Tibial artery (tissue), 4 donors: ENCODE data around the gene RNF222.
"Not testable (repeated sequence)": the region's sequence is repeated elsewhere in the genome, so short reads cannot be mapped to it uniquely, and the experiment has no call there.

ENCODE experiments used
- DNase-seq, 2 donors: peaks; one replicate each; pipeline ENCODE4 v3.0.0-alpha.2; 2019
- H3K27ac ChIP-seq, 2 donors: fragments of 200-600 bp; sonication (generic) in 1 of 2; 1 replicate in 1 of 2; 2 replicates in 1 of 2; pipeline ENCODE4 v1.5.1; 2018 to 2019; ENCODE audit warnings: mild to moderate bottlenecking in 1 of 2
- H3K27me3 ChIP-seq, 2 donors: fragments of 200-600 bp; sonication (generic) in 1 of 2; one replicate each; pipeline versions ENCODE4 v1.5.1 to v1.6.0; 2016 to 2019
- H3K36me3 ChIP-seq, 3 donors: fragments of 200-600 bp; sonication (generic) in 2 of 3; one replicate each; pipeline ENCODE4 v1.5.1; 2016 to 2019; ENCODE audit warnings: mild to moderate bottlenecking in 2 of 3
- H3K4me1 ChIP-seq, 4 donors: fragments of 200-600 bp; sonication (generic) in 2 of 4; 1 replicate in 3 of 4; 2 replicates in 1 of 4; pipeline ENCODE4 v1.5.1; 2016 to 2019
- H3K4me3 ChIP-seq, 2 donors: fragments of 200-600 bp; sonication (generic) in 1 of 2; 1 replicate in 1 of 2; 2 replicates in 1 of 2; pipeline ENCODE4 v1.5.1; 2018 to 2019; ENCODE audit warnings: mild to moderate bottlenecking in 2 of 2
- H3K9me3 ChIP-seq, 3 donors: fragments of 200-600 bp; sonication (generic) in 1 of 3; one replicate each; pipeline ENCODE4 v1.5.1; 2016 to 2019
- intact Hi-C: fragments of 100-400 bp; cut with DNase I; formaldehyde crosslinking; loops from one replicate; pipeline ENCODE4 v1.15.0; 2023; ENCODE audit warnings: low total_unique reads
- TF ChIP-seq, protein P1 (sequence below), 2 experiments: fragments of 200-600 bp in 1 of 2; fragments of 450-650 bp in 1 of 2; IDR thresholded peaks; one replicate each; pipeline ENCODE4 v1.5.1; 2017 to 2019; ENCODE audit warnings: antibody characterized with exemption in 2 of 2, mild to moderate bottlenecking in 1 of 2, moderate library complexity in 1 of 2

The RNF222 gene

DNA sequence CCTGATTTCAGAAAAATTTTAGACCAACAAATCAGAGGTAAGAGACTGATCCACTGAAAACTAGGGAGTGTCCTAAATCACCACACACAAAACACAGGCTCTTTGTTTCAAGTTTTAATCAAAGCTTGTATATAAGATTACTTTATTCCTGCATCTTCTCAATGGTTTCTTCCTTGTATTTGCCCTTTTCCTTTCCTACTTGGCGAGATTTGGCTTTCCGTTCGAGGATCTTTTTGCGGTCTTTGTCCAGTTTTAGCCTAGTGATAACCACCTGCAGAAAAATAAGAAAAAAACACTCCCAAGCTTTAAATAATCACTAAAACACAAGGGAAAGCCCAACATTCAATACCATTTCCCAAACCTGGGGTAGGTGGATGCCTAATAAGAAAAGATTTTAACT lies 20.2 kb downstream of the RNF222 start:
- H3K4me3 ChIP-seq = no peak overlapping the region
- H3K27ac ChIP-seq = no peak overlapping the region
- intact Hi-C loops = no loop called here
- DNase-seq = no peak
- no peaks in the 10 kb centered on the region for H3K9me3 ChIP-seq
- TF ChIP-seq, protein P1, sequence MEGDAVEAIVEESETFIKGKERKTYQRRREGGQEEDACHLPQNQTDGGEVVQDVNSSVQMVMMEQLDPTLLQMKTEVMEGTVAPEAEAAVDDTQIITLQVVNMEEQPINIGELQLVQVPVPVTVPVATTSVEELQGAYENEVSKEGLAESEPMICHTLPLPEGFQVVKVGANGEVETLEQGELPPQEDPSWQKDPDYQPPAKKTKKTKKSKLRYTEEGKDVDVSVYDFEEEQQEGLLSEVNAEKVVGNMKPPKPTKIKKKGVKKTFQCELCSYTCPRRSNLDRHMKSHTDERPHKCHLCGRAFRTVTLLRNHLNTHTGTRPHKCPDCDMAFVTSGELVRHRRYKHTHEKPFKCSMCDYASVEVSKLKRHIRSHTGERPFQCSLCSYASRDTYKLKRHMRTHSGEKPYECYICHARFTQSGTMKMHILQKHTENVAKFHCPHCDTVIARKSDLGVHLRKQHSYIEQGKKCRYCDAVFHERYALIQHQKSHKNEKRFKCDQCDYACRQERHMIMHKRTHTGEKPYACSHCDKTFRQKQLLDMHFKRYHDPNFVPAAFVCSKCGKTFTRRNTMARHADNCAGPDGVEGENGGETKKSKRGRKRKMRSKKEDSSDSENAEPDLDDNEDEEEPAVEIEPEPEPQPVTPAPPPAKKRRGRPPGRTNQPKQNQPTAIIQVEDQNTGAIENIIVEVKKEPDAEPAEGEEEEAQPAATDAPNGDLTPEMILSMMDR (IDR thresholded peaks at IDR 0.05) = no peak
- H3K4me1 ChIP-seq = peaks cover 0 to 42% (median 32%) of the 10 kb centered on the region in 4 donors
- peaks cover 38 to 50% (median 44%) of the 10 kb centered on the region in 3 donors for H3K36me3 ChIP-seq
- no peaks in the 10 kb centered on the region for H3K27me3 ChIP-seq

DNA sequence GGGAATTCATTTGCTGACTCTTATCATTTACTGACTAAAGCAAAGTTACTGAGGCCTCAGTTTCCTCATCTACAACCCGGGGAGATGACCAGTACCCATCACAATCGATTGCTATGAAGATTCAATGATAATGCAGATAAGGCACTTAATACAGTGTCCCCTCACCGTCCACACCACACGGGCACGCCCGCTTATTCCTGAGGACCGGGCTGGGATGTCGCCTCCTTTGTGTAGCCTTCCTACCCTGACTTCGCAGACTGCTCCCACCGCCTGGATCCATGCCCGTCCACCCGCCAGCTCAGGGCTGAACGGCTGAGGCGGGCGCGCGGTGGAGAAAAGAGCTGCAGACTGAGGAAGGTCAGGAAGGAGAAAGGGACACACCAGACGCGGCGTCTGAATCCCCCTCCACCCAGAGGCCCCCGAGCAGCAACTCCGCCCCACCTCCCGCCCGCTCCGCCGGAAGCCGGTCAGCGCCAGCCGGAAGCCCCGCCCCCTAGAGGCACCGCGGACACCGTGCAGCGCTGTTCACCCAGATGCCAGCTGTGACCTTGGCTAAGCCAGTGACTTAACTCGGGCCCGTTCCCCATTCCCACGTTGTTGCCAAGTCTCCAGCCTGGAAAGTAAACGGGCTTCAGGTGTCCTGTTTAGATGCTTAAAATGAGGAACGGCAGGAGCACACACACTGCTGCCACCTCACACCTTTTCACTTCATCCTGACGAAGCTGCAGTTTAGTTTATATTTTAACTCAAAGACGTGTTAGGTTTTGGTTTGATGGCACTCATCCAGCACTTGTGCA lies 21.2 kb downstream of the RNF222 start, which contains the start of gene KRABD2:
KRABD2 (minus strand) TSS at position 434 of the 797 bp plus-strand sequence.
- intact Hi-C loops = no loop called here
- Histone ChIP-seq H3K4me3 (peak within 1 kb of the TSS; percentile 67 to 79), H3K9me3 (no peaks in the 10 kb centered on the region), H3K4me1 (peaks cover 0 to 32% (median 24%) of the 10 kb centered on the region in 4 donors), H3K36me3 (peaks cover 38 to 45% (median 44%) of the 10 kb centered on the region in 3 donors), H3K27me3 (no peaks in the 10 kb centered on the region), H3K27ac (peak within 1 kb of the TSS; percentile 81 to 89)
- TF ChIP-seq, protein P1 (IDR thresholded peaks at IDR 0.05) = peak; percentile 42 to 58
- peak; percentile 82 to 92 for DNase-seq

DNA sequence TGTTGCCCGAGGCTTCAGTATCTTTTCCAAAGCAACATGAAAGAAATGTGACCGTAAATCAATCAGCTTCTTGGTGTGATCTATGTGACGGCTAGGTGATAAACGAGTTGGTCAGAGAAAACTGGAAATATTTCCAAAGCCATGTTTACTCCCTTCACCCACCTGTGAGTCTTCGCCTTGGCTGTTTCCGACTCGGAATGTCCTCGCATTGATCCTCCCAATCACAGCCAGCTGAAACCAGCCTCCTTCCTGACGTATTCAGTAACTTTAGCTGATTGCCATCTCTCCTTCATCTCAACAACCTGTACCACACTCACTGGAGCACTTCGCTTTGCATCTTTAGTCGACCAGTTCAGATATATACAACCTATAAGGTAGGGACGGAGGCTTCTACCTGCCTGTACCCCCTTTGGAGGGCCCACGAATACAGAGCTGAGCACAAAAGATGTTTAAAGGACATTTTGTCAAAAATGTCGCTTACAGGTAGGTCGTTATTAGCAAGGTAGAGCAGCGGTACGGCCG lies 21.8 kb downstream of the RNF222 start:
- TF ChIP-seq, protein P1 (IDR thresholded peaks at IDR 0.05) = no peak
- Histone ChIP-seq H3K27me3 (no peaks in the 10 kb centered on the region), H3K36me3 (peaks cover 31 to 39% (median 38%) of the 10 kb centered on the region in 3 donors), H3K27ac (peak overlapping the region; percentile 81 to 89), H3K9me3 (no peaks in the 10 kb centered on the region), H3K4me3 (peak overlapping the region; percentile 67 to 79), H3K4me1 (peaks cover 0 to 26% (median 17%) of the 10 kb centered on the region in 4 donors)
- no peak for DNase-seq
- intact Hi-C loops = no loop called here

DNA sequence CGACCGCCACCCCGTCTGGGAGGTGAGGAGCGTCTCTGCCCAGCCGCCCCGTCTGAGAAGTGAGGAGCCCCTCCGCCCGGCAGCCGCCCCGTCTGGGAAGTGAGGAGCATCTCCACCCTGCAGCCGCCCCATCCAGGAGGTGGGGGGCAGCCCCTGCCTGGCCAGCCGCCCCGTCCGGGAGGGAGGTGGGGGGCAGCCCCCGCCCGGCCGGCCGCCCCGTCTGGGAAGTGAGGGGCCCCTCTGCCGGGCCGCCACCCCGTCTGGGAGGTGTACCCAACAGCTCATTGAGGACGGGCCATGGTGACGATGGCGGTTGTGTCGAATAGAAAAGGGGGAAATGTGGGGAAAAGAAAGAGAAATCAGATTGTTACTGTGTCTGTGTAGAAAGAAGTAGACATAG lies 23.8 kb downstream of the RNF222 start:
- H3K9me3 ChIP-seq, H3K4me3 ChIP-seq, H3K27ac ChIP-seq, intact Hi-C loops, DNase-seq, H3K27me3 ChIP-seq: not testable (repeated sequence)
- H3K36me3 ChIP-seq = peaks cover 19 to 34% (median 31%) of the 10 kb centered on the region in 3 donors
- peaks cover 0 to 16% (median 11%) of the 10 kb centered on the region in 4 donors for H3K4me1 ChIP-seq

DNA sequence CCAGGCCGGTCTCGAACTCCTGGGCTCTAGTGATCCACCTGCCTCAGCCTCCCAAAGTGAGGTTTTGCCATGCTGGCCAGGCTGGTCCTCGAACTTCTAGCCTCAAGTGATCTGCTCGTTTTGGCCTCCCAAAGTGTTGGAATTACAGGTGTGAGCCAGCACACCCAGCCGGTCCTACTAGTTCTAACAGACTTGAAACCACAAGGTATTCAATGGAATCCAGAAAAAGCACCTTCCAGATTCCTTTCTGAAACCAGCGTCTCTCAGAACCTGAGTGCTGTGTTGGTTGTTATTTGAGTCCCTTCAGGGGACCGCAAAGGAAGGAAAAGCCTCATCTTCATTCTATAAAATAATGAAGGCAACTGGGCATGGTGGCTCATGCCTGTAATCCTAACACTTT lies 25.2 kb downstream of the RNF222 start:
- H3K27ac ChIP-seq = no peak overlapping the region
- H3K27me3 ChIP-seq = no peaks in the 10 kb centered on the region
- peaks cover 0 to 16% (median 11%) of the 10 kb centered on the region in 4 donors for H3K4me1 ChIP-seq
- H3K9me3 ChIP-seq = no peaks in the 10 kb centered on the region
- H3K36me3 ChIP-seq = peaks cover 7 to 30% (median 26%) of the 10 kb centered on the region in 3 donors
- DNase-seq = no peak
- intact Hi-C loops = no loop called here
- H3K4me3 ChIP-seq = no peak overlapping the region
- TF ChIP-seq, protein P1 (IDR thresholded peaks at IDR 0.05) = no peak

DNA sequence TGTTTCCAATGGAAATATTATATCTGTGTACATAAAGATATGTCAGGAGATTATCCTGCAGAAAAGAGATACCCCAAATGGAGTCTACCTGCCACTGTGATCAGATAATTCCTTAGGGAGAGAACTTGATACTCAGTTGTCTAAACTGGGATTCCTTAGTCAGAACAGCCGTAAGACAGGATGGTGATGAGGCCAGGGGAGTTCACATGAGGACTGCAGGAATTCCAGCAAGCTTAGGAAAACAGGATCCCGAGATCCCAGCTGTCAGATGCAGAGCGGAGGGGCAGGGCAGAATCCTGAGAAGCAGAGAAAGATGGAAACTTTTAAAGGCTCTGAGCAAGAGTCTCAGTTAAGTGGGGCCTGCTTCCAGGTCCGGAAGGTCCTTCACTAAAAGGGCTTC lies 25.8 kb downstream of the RNF222 start:
- Histone ChIP-seq H3K4me1 (peaks cover 0 to 13% (median 9%) of the 10 kb centered on the region in 4 donors), H3K27ac (no peak overlapping the region), H3K27me3 (no peaks in the 10 kb centered on the region), H3K36me3 (peaks cover 7 to 25% (median 21%) of the 10 kb centered on the region in 3 donors), H3K9me3 (no peaks in the 10 kb centered on the region), H3K4me3 (no peak overlapping the region)
- TF ChIP-seq, protein P1 (IDR thresholded peaks at IDR 0.05) = no peak
- intact Hi-C loops = no loop called here
- DNase-seq = no peak
